Measurements from ENCODE around the gene CNFN.

GRCh38 chr19:42343344-42344110, 46.6 kb downstream of the CNFN start:
- no peak for TF ChIP-seq FOXM1 (IDR thresholded peaks at IDR 0.05; ENCODE audit: borderline replicate concordance, low read depth)
- no peak for TF ChIP-seq CEBPB (IDR thresholded peaks at IDR 0.05)
- TF ChIP-seq TEAD4 (IDR thresholded peaks at IDR 0.05), result no peak
- no peak for TF ChIP-seq TAF1 (IDR thresholded peaks at IDR 0.05; ENCODE audit: low read depth)
- TF ChIP-seq TCF12 (IDR thresholded peaks at IDR 0.05; ENCODE audit: low read depth), result no peak
- no peak for TF ChIP-seq EP300 (IDR thresholded peaks at IDR 0.05; ENCODE audit: borderline replicate concordance)
- no peak for TF ChIP-seq MAX (IDR thresholded peaks at IDR 0.05)
- TF ChIP-seq REST (IDR thresholded peaks at IDR 0.05; ENCODE audit: low read depth), result no peak
- TF ChIP-seq CREB1 (IDR thresholded peaks at IDR 0.05; ENCODE audit: low read depth), result no peak
- TF ChIP-seq YY1 (IDR thresholded peaks at IDR 0.05; ENCODE audit: low read depth), result no peak
- TF ChIP-seq ZBTB7A (IDR thresholded peaks at IDR 0.05; ENCODE audit: low read depth), result no peak
- no peak for TF ChIP-seq RAD21 (IDR thresholded peaks at IDR 0.05; ENCODE audit: low read depth)
- TF ChIP-seq USF1 (IDR thresholded peaks at IDR 0.05), result no peak
